ENCODE measurements around the gene TSHZ2.

The TSHZ2 gene

DNA sequence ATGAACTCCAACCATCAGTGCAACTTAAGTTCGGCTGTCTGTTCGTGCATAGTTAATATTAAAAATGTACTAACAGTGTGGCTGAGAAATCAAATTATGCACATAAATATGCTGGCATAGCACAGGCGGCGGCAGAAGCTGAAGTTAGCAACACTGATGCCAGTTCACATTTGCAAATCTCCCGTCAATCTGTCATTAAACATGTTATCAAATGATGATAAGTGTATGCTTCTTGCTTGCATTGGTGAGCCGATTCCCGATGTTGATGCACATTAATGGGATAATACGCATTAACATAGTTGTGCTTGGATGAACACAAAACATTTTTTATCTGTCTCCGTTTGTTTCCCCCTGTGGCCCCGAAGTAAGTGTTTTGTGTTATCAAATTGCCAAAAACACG is 312.1 kb downstream of the TSHZ2 start:
- no peak for DNase-seq (ENCODE audit: low read depth)

DNA sequence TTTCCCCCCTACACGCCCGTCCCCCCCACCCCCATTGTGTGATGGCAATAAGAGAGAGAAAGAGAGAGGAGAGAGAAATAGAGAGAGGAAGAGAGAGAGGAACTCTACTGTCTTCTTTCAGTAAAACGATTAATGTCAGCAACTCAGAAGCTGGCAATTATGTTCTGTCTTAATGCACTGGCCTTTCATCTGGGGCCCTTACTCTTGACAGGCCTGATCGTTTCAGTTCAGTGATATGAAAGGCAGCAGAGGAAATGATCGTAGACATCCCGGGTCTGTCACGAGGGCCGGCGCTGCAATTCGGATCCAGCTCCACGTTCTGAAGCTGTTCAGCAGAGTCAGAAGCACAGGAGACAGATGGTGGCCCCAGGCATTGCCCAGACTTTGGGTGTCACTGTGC is 312.5 kb downstream of the TSHZ2 start:
- no peak for DNase-seq (ENCODE audit: low read depth)

DNA sequence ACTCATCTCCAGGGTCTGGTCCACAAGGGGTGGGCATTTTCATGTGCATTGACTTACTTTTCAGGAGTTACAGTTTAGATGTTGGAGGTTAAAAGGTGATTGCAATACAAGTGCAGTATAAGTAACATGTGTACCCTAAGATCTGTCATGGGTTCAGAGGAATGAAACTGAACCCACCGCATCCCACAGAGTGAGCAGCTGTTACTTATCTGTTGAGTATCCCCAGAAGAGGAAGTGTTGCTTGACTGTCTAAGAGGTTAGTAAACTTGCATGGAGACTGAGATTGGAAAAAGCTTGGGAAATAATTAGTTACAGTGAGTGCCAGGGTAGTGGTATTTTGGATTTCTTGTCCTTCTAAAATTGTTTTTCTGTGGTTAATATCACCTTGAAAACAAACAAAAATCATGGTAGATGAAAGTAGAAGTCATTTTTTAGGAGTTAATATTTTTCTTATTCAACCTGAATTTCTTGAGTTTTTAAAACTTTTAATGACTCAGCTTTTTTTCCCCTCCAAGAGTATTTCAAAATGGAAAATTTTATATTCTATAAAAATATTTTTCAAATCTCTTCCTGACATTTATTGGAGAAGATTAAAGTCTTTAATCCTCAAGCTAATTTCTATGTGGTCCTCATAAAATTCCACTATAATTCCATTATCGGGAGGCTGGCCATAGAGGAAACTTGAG is 315.3 kb downstream of the TSHZ2 start:
- DNase-seq (ENCODE audit: low read depth): no peak

DNA sequence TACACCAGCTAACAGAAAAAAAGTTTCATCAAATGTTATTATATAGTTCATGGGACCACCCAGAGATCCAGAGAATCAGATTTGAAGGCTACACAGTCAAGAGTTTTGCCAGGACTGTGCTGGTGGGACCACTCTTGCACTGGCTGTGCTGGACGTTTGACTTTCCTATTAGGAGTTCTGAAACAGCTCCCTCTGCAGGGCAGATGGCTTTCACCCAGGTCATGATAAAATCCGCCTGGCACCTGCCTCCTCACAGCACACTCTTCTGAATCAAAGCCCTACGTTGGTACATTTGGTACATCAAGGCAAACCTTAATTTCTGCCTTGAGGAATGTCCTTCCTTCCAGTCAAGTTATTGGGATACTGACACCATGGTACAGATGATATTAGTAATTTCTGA is 319.4 kb downstream of the TSHZ2 start:
- no peak for DNase-seq (ENCODE audit: low read depth)

DNA sequence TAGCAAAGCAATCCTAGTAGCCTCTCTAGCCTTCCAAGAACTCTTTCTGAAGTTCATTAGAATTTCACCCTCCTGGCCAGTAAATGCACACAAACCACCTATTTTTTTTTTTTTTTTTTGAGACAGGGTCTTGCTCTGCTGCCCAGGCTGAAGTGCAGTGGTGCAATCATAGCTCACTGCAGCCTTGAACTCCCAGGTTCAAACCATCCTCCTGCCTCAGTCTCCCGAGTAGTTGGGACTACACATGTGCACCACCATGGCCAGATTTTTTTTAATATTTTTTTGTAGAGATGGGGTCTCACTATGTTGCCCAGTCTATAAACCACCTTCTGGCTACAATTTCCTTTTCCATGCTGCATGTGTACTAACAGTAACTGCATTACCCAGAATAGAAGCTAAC is 320.2 kb downstream of the TSHZ2 start:
- DNase-seq (ENCODE audit: low read depth): no peak

DNA sequence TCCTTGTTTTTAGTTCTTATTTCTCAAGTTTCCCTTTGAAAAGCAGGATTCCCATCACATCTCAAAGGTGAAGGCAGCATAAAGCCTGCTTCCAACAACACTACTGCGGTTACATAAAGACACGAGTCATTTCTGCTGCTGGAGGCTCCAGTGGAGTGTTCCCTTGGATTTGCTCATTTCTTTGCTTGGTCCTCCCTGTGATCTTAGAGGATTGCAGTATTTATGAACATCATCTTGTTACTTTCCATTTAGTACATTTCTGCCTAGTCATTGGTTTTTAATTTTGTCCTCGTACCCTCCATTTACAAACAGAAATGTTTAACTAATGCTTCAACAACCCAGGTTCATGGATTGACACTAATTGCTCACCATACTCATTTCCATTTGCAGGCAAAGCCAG is 322.6 kb downstream of the TSHZ2 start:
- no peak for DNase-seq (ENCODE audit: low read depth)

DNA sequence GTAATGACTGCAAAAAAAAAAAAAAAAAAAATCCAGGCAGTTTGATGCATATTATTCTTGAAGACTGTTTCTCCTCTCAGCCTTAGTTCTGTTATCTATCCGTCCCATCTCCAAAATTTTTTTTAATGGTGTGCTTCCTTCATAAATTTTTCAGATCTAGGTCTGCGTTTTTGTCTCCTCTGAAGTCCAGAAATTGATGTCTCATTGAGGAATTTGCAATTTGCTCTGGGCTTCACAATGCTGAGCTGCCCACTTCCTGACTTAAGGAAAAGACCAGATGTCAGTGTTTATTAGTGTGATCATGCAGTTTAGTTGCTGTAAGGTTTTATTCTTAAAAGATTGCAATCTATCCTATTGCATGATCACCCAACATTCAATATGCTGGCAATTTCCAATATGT is 323.9 kb downstream of the TSHZ2 start:
- DNase-seq (ENCODE audit: low read depth): no peak

DNA sequence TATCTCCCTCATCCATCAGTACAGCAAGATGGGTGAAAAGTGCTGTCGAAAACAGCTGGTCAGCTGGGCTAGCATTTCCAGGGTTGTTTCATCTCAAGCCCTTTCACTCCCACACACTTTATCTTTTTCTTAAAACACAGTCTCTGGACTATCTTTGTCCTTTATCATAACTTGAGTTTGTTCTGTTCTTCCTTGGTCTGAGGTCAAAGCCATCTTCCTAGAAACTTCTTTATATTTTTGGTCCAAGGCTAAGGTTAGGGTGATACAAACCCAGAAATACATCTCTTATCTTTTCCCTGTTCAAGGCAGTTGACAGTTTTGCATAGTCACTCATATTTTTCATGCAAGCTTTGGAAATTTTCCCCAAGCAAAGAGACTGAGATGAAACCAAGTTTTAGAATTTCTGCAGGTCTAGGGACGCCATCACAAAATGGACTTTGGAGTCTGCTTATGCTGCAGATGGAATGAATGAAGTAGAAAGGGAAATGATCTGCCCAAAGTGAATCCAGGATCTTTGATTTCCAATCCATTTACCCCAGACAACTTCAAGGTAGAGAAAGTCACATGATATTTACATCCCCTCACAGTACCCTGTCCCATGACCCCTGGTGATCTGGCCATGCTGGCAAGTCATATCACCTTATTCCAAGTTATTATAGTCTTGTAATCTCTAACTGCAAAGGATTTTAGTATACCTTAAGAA is 324.4 kb downstream of the TSHZ2 start:
- DNase-seq (ENCODE audit: low read depth): no peak

DNA sequence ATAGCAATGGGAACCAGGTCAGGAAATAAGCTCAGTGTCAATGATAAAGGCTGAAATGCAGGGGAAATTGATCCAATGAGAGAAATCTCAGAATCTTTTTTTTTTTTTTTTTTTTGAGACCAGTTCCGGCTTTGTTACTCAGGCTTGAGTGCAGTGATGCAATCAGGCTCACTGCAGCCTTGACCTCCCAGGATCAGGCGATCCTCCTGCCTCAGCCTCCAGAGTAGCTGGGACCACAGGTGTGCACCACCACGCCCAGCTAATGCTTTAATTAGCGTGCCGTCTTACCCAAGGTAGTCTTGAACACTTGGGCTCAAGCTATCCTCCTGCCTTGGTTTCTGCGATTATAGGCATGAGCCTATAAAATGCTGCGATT is 325.0 kb downstream of the TSHZ2 start:
- no peak for DNase-seq (ENCODE audit: low read depth)

DNA sequence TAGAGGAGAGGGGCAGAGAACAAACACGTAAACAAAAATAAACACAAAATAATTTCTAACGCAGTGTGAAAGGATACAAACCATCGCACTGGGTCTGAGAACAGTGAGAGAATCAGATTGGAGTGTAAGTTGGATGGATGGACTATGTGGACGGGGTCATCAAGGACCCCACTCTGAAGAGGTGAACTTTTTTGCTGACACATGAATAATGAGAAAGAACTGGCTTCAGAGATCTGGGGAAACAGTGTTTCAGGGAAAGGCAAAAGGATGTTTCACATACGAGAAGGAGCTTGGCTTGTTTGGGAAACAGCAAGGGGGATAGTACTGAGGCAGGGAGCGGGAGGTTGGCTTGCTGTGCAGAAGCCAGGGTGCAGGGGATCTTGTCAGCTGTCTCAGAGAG is 326.1 kb downstream of the TSHZ2 start:
- DNase-seq (ENCODE audit: low read depth): no peak

DNA sequence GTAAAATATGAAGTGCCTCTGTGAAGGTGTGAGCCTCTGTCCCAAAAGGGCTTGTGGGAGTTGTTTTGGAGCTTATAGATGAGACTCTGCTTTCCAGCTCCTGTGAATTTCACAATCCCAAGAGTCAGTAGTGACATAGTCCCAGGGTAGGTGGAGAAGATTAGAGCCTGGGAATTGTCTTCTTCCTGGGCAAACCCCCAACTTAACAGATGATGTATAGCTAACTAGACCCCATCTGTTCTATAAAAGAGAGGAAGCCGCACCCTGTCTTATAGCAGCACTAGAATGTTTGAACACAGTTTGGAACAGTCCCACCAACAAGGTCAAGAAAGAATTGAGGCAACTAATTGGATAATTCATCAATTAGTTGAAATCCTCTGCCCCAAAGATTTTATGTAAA is 326.8 kb downstream of the TSHZ2 start:
- DNase-seq (ENCODE audit: low read depth): no peak

DNA sequence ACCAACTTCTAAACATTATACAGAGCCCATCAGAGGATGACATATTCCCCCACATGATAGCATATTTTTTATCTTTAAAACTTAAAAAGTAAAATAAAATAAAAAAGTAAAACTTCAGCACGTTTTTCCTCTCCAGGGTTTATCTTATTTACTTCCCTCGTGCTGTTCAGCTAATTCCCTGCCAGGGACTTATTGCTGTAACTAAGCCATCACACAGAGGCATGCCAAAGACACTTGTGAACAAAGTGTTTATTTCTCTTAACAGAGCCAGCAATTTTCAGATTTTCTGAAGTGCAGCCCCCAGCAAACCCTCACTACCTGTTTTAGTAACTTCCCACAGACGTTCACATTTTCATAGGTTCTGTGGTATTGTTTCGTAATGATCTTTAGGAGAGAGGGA is 327.7 kb downstream of the TSHZ2 start:
- no peak for DNase-seq (ENCODE audit: low read depth)

DNA sequence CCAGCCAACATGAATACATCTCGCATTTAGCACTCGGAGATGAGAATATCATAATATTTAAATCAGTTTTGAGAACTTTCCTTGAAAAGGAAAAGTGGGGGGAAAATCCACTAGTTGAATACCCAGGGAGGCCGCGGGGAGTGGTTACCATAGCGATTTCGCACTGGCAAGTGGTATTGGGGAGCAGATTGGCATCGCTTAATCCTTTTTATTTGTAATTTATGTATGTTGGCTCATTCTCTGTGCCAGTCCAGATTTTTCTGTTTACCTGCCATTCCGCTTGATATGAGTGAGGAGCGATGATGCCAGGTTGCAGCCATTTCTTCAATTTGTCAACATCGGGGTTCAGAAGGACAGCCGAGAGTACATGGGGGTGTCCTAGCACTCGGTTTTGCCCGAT is 329.7 kb downstream of the TSHZ2 start:
- no peak for DNase-seq (ENCODE audit: low read depth)

DNA sequence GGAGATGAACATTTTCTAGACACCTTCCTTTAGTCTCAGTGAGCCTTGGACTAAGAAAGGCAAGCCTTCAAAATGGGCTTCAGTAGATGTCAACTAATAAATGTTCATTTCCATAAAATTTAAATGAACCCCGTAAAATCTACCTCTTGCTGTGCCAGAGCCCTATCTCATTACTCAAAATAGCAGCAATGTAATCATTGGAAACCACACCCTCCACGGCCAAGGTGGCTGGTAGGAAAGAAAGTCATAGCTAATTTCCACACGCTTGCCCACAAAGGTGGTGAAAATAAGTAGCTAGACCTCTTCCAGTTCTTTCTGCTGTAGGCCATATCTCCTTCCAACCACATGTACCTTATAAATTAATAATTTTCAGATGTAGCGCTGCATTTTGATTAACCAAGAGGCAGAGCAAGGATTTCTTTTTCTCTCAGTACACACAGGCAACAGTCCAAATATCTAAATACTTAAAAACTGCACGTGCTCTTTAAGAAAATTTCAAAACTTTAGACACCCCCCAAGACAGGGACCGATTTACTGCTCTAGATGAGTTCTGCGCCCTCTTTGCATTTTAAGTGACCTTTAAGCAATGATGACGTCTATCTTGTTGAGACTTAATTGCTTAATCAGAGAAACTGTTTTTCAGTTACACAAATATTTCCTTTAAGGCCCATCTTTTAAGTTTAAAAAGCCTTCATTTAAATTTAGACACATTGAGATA is 330.7 kb downstream of the TSHZ2 start:
- DNase-seq (ENCODE audit: low read depth): no peak

DNA sequence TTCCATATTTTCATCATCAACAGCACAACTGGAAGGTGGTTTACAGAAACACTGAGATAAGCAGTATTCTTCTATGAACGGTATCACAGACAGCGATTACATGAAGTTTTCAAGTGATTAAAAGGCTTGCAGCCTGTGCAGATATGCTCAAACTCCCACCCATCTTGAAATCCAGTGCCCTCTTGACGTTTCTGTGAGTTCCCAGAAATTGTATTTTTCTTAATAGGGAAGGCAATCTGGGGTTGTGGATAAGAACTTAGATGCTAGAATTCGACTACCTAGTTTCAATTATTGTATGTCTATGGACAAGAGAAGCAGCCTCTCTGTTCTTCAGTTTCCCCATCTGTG is 331.2 kb downstream of the TSHZ2 start:
- DNase-seq (ENCODE audit: low read depth): no peak

DNA sequence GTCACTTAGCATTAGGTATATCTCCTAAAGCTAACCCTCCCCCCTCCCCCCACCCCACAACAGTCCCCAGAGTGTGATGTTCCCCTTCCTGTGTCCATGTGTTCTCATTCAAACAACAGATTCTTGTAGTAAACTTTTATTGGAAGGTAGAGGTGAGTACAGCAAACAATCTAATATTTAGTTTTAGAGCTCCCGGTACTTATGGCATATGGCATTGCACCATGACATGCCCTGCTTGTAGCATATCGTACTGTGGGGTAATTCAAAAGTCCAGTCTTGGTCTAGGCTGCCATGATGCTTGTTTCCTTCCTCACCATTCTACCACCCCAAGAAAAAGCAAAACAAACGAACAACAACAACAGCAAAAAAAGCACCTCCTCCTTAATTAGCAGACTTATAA is 332.0 kb downstream of the TSHZ2 start:
- DNase-seq (ENCODE audit: low read depth): no peak

DNA sequence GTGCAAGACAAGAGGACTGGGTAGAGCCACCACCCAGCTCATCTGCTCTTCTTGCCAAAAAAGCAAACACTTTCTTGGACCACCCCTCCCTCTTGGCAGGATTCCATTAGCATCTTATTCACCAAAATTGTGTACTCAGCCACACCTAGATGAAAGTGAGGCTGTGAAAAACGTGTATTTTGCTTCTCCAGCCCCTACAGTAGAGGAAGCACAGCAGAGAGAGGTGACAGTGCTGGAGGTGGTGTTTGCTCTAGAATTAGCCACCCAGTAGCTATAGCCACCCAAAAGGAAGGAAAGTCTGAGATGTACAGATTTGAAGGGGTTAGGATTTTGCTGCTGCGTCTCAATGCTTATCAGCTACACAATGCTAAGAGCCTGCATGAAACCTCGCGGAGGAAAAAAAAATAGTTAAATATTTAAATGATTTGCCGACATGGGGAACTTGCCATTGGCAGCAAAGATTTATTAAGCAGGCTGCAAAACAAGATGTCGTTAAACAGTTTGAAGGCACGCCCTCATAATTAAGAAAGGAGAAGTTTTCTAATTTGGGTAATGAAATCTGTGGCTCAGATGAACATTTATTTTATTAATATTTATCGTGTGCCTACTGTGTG is 334.1 kb downstream of the TSHZ2 start:
- DNase-seq (ENCODE audit: low read depth): no peak

DNA sequence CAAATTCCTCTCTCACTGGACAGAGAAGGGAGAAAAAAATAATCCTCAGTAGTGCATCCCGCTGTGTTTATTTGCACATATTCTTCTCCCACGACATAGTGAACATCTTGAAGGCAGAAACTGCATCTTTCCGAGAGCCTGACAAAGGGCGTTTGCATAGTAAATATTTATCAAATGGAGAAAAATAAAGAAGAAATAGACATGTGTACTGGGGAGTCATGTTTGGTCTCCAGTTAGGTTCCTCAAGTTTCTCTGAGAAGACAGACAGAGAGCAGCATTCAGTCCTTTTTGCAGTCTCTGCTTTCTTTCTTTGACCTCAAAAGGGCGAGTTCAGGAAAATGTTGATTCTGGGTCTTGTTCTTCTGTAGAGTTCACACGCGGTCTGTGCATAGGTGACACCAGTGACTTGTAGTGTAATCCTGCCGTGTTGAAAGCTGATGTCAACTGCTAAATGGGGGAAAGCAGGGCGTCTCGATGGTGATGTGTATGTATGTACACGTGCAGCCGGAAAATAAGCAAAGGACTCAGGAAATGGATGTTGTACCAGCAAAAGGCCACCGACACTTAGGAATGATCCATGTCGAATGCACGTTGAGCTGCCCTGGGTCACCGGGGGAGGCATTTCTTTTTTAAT is 335.9 kb downstream of the TSHZ2 start:
- no peak for DNase-seq (ENCODE audit: low read depth)

DNA sequence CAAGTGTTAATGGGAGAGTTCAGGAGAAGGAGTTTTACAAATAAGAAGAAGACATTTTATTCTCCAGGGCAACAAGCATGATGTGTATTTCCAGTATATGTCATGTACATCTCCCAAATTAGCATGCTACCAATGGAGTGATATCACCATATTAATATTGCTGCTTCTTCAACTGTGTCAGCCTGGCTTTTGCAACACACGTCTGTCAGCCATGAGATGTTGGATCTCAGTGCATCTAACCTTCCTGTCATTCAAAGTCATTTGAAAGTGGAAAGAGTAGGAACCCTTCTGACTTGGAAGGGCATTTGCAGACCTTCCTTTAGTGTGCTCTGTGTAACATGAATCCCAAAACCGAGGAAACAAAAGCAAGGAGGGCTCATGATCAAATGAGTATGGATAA is 337.4 kb downstream of the TSHZ2 start:
- DNase-seq (ENCODE audit: low read depth): no peak

DNA sequence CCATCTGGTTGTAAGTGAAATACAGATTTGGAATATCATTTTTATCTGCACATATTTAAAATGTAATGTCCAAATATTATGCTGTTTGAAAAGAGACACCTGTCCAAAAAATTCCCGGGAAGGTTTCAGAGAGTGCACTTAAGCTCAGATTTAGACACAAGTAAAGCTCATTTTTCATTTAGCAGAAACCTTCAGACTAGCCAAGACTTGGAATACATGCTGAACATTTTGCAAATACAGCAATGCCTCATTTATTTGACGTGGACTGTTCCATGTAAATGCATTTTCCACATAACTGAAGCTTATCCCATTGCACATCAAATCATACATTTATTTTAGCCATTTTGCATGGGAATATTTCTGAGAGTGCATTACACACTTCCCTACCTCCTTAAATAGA is 340.8 kb downstream of the TSHZ2 start:
- DNase-seq (ENCODE audit: low read depth): no peak

DNA sequence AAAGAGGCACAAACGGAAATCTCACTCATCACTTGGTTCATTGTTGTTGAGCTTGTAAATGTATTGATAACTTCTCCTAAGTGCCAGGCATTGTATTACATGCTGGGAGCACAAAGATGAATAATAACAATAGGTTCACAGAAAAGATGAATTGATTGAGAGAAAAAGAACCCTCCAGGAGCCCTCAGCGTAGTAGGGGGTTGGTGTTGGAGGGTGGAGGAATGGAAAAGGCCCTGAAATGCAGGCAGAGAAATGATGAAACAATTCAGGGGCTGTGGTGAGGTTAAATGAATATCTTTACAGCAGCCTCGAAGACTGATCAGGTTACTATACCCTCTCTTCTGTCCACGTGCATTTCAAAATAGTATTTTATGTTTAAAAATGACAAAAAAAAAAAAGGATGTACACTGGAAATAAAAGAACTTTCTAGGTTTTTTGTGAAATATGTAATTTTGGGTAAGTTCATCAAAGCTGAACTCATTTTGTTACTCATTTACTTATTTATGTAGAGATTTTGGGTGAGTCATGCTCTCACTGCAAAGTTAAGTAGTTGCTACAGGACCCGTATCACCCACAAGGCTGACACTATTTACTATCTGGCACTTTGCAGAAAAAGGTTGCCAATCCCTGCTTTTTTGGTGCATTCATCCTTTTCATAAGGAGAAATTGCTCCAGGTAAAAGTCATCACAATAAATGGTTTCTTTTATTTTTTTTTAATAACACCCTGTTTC is 344.2 kb downstream of the TSHZ2 start:
- DNase-seq (ENCODE audit: low read depth): no peak

DNA sequence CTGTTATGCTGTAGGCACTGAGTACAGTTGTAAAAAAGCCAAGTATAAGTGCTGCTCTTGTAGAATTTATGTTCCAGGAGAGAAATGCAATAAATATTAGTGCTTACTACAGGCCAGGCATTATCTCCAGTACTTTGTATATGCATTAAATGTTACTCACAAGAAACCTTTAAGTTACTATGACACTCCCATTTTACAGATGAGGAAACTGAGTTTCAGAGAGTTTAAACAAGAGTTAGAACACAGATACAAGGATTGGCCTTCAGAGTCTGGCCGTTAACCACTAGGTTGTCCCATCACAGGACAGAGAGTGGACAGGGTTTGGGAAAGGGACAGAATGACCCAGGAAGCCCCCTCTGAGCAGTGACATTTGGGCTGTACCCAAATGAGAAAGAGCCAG is 347.0 kb downstream of the TSHZ2 start:
- no peak for DNase-seq (ENCODE audit: low read depth)
